DOHH2 (cell line): ENCODE measurements around the gene TPCN1.

Source experiments
- EZH2phosphoT487 ChIP-seq: fragments of 200-600 bp; sonication (generic); IDR thresholded peaks from 2 replicates; pipeline ENCODE4 v1.6.1; 2017; ENCODE audit warnings: borderline replicate concordance, mild to moderate bottlenecking, antibody characterized with exemption, low read length, moderate library complexity, mixed read lengths
- TF ChIP-seq, protein P1 (sequence below): fragments of 200-600 bp; sonication (generic); IDR thresholded peaks from one replicate; pipeline ENCODE4 v1.5.1; 2014; ENCODE audit warnings: antibody characterized with exemption, mild to moderate bottlenecking, low read depth, low read length; ENCODE audit not compliant: poor library complexity, severe bottlenecking

DNA sequence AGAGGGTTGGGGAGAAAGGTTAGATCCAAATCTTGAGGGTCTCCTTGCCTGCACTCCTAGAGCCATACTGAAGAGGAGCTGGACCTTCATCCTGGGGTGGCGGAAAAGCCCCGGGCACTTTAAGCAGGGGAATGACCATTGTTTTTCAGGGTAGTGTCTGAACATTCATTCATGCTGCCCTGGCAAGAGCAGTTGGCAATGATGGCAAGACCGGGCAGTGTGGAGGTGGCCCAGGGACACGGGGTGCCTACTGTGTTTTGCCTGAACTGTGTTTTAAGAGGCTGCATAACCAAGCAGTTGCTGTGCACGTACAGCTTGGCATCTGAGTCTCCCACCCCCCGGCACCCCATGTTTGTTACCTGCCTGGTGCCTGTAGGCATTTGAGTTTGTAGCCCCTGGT is 14.7 kb downstream of the TPCN1 start:
- TF ChIP-seq, protein P1, sequence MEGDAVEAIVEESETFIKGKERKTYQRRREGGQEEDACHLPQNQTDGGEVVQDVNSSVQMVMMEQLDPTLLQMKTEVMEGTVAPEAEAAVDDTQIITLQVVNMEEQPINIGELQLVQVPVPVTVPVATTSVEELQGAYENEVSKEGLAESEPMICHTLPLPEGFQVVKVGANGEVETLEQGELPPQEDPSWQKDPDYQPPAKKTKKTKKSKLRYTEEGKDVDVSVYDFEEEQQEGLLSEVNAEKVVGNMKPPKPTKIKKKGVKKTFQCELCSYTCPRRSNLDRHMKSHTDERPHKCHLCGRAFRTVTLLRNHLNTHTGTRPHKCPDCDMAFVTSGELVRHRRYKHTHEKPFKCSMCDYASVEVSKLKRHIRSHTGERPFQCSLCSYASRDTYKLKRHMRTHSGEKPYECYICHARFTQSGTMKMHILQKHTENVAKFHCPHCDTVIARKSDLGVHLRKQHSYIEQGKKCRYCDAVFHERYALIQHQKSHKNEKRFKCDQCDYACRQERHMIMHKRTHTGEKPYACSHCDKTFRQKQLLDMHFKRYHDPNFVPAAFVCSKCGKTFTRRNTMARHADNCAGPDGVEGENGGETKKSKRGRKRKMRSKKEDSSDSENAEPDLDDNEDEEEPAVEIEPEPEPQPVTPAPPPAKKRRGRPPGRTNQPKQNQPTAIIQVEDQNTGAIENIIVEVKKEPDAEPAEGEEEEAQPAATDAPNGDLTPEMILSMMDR: no peak
- no peak for TF ChIP-seq EZH2phosphoT487
